Sigmoid colon (tissue), 7 donors: ENCODE measurements around the gene LILRA5. TPM values are rescaled to one million over a fixed set of nuclear protein-coding genes. Genes with fewer than 3 reads are reported as not detected.
"Not testable (repeated sequence)": the region's sequence is repeated elsewhere in the genome, so short reads cannot be mapped to it uniquely, and the experiment has no call there.

ENCODE experiments used
- DNase-seq: peaks from one replicate; pipeline ENCODE4 v3.0.0-alpha.2; 2019
- H3K27ac ChIP-seq, 4 donors: fragments of 200-600 bp; sonication (generic); one replicate each; pipeline ENCODE4 v1.5.1; 2016 to 2019; ENCODE audit warnings: mild to moderate bottlenecking in 1 of 4
- H3K27me3 ChIP-seq, 3 donors: fragments of 200-600 bp; sonication (generic); one replicate each; pipeline ENCODE4 v1.5.1; 2019; ENCODE audit warnings: mild to moderate bottlenecking in 1 of 3
- H3K36me3 ChIP-seq, 4 donors: fragments of 200-600 bp; sonication (generic); one replicate each; pipeline ENCODE4 v1.5.1; 2016 to 2019
- H3K4me1 ChIP-seq, 4 donors: fragments of 200-600 bp; sonication (generic); one replicate each; pipeline ENCODE4 v1.5.1; 2017 to 2019
- H3K4me3 ChIP-seq, 4 donors: fragments of 200-600 bp; sonication (generic); one replicate each; pipeline ENCODE4 v1.5.1; 2017 to 2019; ENCODE audit warnings: mild to moderate bottlenecking in 2 of 4, moderate library complexity in 1 of 4
- H3K9me3 ChIP-seq, 4 donors: fragments of 200-600 bp in 3 of 4; sonication (generic) in 3 of 4; one replicate each; pipeline versions ENCODE4 v1.5.1 to v1.6.1; 2013 to 2019
- CTCF ChIP-seq, 4 experiments: fragments of 450-650 bp in 3 of 4; fragments of 200-600 bp in 1 of 4; IDR thresholded peaks; one replicate each; pipeline ENCODE4 v1.5.1; 2016 to 2019; ENCODE audit warnings: antibody characterized with exemption in 4 of 4, mild to moderate bottlenecking in 3 of 4, moderate library complexity in 2 of 4
- EP300 ChIP-seq, 4 donors: sonication (generic); formaldehyde crosslinking; IDR thresholded peaks; one replicate each; pipeline ENCODE4 v1.6.1; 2017; ENCODE audit warnings: antibody characterized with exemption in 4 of 4
- POLR2A ChIP-seq, 2 donors: fragments of 450-650 bp; IDR thresholded peaks; one replicate each; pipeline ENCODE4 v1.6.1; 2016; ENCODE audit warnings: antibody characterized with exemption in 2 of 2, mild to moderate bottlenecking in 2 of 2, moderate library complexity in 2 of 2
- POLR2AphosphoS5 ChIP-seq, 4 donors: sonication (generic); formaldehyde crosslinking; IDR thresholded peaks; one replicate each; pipeline ENCODE4 v1.6.1; 2017; ENCODE audit warnings: antibody characterized with exemption in 4 of 4
- WGBS, 2 donors: extraction: QIAGEN DNeasy Blood & Tissue Kit; methylation state at CpG; one replicate each; pipeline ENCODE4 v1.1.7; 2013; 5-methylcytosine and 5-hydroxymethylcytosine counted together
- intact Hi-C: fragments of 100-400 bp; cut with DNase I; formaldehyde crosslinking; loops from one replicate; pipeline ENCODE4 v1.15.1; 2023
- polyA plus RNA-seq, 3 donors: library from polyadenylated mRNA; stranded (reverse); fragments of 200-250 nt; gene quantifications; one replicate each; pipeline ENCODE4 v1.2.3, GENCODE V29; 2013
- total RNA-seq, 4 donors: library from RNA; depleted of rRNA; stranded (reverse); fragments of >200 nt; gene quantifications; one replicate each; pipeline ENCODE4 v1.1.0, GENCODE V29; 2016
- donor health status: healthy with polysubstance abuse.
- donor health status: Bipolar disorder and iron deficiency.
- donor health status: healthy.

Gene LILRA5
- total and polyA plus RNA-seq, 7 donors: 2.0 to 14.6 (median 5.6) TPM; not detected in 1

GRCh38 chr19:54279406-54279962, 33.5 kb downstream of the LILRA5 start:
- Histone ChIP-seq H3K27ac (no peak overlapping the region), H3K4me1 (no peaks in the 10 kb centered on the region), H3K27me3 (peaks cover 0 to 37% (median 13%) of the 10 kb centered on the region in 3 donors), H3K9me3 (no peaks in the 10 kb centered on the region), H3K36me3 (no peaks in the 10 kb centered on the region), H3K4me3 (no peak overlapping the region)
- TF ChIP-seq POLR2A (IDR thresholded peaks at IDR 0.05) (no peak), EP300 (IDR thresholded peaks at IDR 0.05) (no peak), POLR2AphosphoS5 (IDR thresholded peaks at IDR 0.05) (no peak)
- intact Hi-C loops: no loop called here
- WGBS, 2 donors: 87 to 88% methylated on average over 18 of the region's 18 CpGs
- peak; percentile 64 for DNase-seq

GRCh38 chr19:54278571-54279195, 34.3 kb downstream of the LILRA5 start:
- H3K9me3 ChIP-seq, intact Hi-C loops, H3K27ac ChIP-seq, H3K4me3 ChIP-seq, H3K36me3 ChIP-seq, H3K4me1 ChIP-seq: not testable (repeated sequence)
- DNase-seq: peak; percentile 48
- 72 to 84% methylated on average over 15 of the region's 15 CpGs for WGBS, 2 donors
- H3K27me3 ChIP-seq: peaks cover 0 to 34% (median 13%) of the 10 kb centered on the region in 3 donors

- H3K4me1 ChIP-seq, H3K36me3 ChIP-seq, intact Hi-C loops, H3K27ac ChIP-seq, DNase-seq, H3K4me3 ChIP-seq, H3K9me3 ChIP-seq: not testable (repeated sequence)
- peaks cover 0 to 29% (median 13%) of the 10 kb centered on the region in 3 donors for H3K27me3 ChIP-seq
- WGBS, 2 donors: 75 to 85% methylated on average over 13 of the region's 13 CpGs
Observed at GRCh38 chr19:54278056-54278455, 34.9 kb downstream of the LILRA5 start.

GRCh38 chr19:54277111-54277615, 35.8 kb downstream of the LILRA5 start:
- peaks cover 0 to 23% (median 13%) of the 10 kb centered on the region in 3 donors for H3K27me3 ChIP-seq
- peak; percentile 33 for DNase-seq
- H3K27ac ChIP-seq, H3K9me3 ChIP-seq, intact Hi-C loops, H3K4me3 ChIP-seq, H3K4me1 ChIP-seq, H3K36me3 ChIP-seq: not testable (repeated sequence)
- WGBS, 2 donors: 65 to 81% methylated on average over 14 to 15 of the region's 15 CpGs

GRCh38 chr19:54275951-54276350, 37.0 kb downstream of the LILRA5 start:
- peak; percentile 25 for DNase-seq
- H3K9me3 ChIP-seq: no peaks in the 10 kb centered on the region
- intact Hi-C loops: no loop called here

GRCh38 chr19:54274516-54274915, 38.5 kb downstream of the LILRA5 start:
- DNase-seq: peak; percentile 12

More at GRCh38 chr19:54275951-54276350, 37.0 kb downstream of the LILRA5 start:
- 55 to 70% methylated on average over 9 of the region's 9 CpGs for WGBS, 2 donors
- H3K4me3 ChIP-seq: no peak overlapping the region
- H3K27ac ChIP-seq: no peak overlapping the region
- no peaks in the 10 kb centered on the region for H3K36me3 ChIP-seq
- TF ChIP-seq POLR2AphosphoS5 (IDR thresholded peaks at IDR 0.05) (no peak), EP300 (IDR thresholded peaks at IDR 0.05) (no peak), CTCF (IDR thresholded peaks at IDR 0.05) (no peak), POLR2A (IDR thresholded peaks at IDR 0.05) (no peak)
- no peaks in the 10 kb centered on the region for H3K4me1 ChIP-seq
- peaks cover 0 to 22% (median 13%) of the 10 kb centered on the region in 3 donors for H3K27me3 ChIP-seq

GRCh38 chr19:54273821-54274220, 39.1 kb downstream of the LILRA5 start:
- H3K4me1 ChIP-seq: no peaks in the 10 kb centered on the region
- DNase-seq: no peak
- intact Hi-C loops: no loop called here
- H3K9me3 ChIP-seq: no peaks in the 10 kb centered on the region
- H3K4me3 ChIP-seq: no peak overlapping the region
- no peaks in the 10 kb centered on the region for H3K36me3 ChIP-seq
- WGBS, 2 donors: 26 to 64% methylated on average over 3 of the region's 3 CpGs
- TF ChIP-seq EP300 (IDR thresholded peaks at IDR 0.05) (no peak), CTCF (IDR thresholded peaks at IDR 0.05) (no peak), POLR2AphosphoS5 (IDR thresholded peaks at IDR 0.05) (no peak), POLR2A (IDR thresholded peaks at IDR 0.05) (no peak)
- no peak overlapping the region for H3K27ac ChIP-seq
- H3K27me3 ChIP-seq: peaks cover 0 to 22% (median 3%) of the 10 kb centered on the region in 3 donors

More at GRCh38 chr19:54274516-54274915, 38.5 kb downstream of the LILRA5 start:
- H3K4me1 ChIP-seq, H3K4me3 ChIP-seq, H3K27ac ChIP-seq, intact Hi-C loops, H3K36me3 ChIP-seq, H3K9me3 ChIP-seq: not testable (repeated sequence)
- 63 to 74% methylated on average over 9 of the region's 9 CpGs for WGBS, 2 donors
- peaks cover 0 to 22% (median 10%) of the 10 kb centered on the region in 3 donors for H3K27me3 ChIP-seq

GRCh38 chr19:54272181-54272580, 40.8 kb downstream of the LILRA5 start:
- H3K4me3 ChIP-seq, H3K4me1 ChIP-seq, H3K9me3 ChIP-seq, intact Hi-C loops, H3K27ac ChIP-seq, H3K36me3 ChIP-seq: not testable (repeated sequence)
- DNase-seq: peak; percentile 62
- H3K27me3 ChIP-seq: peaks cover 0 to 12% (median 0%) of the 10 kb centered on the region in 3 donors
- WGBS, 2 donors: 54 to 60% methylated on average over 5 of the region's 5 CpGs

GRCh38 chr19:54271587-54271986, 41.4 kb downstream of the LILRA5 start:
- H3K27ac ChIP-seq: not testable (repeated sequence)
- DNase-seq: peak; percentile 62
- 61 to 73% methylated on average over 4 of the region's 4 CpGs for WGBS, 2 donors

More at GRCh38 chr19:54271587-54271986, 41.4 kb downstream of the LILRA5 start:
- intact Hi-C loops, H3K36me3 ChIP-seq, H3K9me3 ChIP-seq, H3K4me1 ChIP-seq, H3K4me3 ChIP-seq: not testable (repeated sequence)
- H3K27me3 ChIP-seq: peaks cover 0 to 11% (median 0%) of the 10 kb centered on the region in 3 donors
